Measurements from ENCODE around the gene LCOR.
"Not testable (repeated sequence)": the region's sequence is repeated elsewhere in the genome, so short reads cannot be mapped to it uniquely, and the experiment has no call there.

LCOR gene

DNA sequence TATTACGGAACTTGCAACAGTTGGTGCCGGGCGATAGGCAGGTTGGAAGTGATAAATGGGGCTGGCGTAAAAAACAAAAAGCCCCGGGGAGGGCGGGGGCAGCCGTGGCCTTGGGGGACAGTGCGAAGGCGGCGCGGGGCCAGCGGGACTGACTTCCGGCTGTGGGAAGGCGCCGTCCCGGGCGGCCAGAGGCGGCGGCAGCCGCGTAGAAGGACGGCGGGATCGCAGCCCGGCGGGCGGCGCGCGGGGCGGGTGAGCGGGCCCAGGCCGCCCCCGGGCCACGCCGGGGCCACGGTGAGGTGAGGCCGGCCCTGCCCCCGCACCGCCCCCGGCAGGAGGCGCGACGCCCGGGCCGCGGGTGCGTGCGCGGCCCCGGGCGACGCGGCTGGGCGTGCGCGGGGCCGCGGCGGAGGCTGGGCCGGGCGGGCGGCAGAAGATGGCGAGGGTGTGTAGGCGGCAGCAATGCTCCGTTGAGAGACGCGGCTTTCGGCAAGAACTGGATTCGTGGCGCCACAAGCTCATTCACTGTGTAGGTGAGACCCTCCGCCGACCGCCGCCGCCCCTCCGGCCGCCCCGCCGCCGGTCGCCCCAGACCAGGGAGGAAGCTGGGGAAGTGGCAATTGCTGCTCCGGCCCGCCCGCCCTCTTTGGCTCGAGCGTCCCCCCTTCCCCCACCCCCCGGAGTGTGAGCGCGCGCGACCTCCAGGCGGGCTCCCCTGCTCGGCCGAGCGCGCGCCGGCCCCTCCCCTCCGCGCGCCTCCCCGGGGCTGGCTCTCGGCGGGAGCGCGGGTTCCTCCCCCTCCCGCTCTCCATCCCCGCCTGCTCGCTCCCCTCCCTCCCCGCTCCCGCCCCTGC is at the start of gene LCOR:
Gene LCOR, plus strand, starts transcription at position 432 of the 854 bp plus-strand sequence. CDS start 116,760 bp downstream, outside the sequence.
- FAIRE-seq (peak; percentile 64), DNase-seq (ENCODE audit: insufficient read length, low spot score) (peak; percentile 94)

DNA sequence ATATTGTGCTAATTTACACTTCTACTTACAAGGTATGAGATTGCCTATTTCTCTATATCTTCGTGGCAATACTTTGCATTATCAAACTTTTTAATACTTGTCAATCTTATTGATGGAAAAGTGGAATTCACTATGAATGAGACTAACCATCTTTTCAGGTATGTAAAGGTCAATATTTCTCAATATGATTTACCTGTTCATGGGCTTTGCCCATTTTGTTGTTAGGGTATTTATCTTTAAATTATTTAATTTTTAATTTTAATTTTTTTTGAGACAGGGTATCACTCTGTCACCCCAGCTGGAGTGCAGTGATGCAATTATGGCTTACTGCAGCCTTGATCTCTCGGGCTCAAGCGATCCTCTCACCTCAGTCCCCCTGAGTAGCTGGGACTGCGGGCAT is 47.8 kb upstream of the LCOR start:
- DNase-seq (ENCODE audit: insufficient read length, low spot score) (no peak), FAIRE-seq (no peak)

DNA sequence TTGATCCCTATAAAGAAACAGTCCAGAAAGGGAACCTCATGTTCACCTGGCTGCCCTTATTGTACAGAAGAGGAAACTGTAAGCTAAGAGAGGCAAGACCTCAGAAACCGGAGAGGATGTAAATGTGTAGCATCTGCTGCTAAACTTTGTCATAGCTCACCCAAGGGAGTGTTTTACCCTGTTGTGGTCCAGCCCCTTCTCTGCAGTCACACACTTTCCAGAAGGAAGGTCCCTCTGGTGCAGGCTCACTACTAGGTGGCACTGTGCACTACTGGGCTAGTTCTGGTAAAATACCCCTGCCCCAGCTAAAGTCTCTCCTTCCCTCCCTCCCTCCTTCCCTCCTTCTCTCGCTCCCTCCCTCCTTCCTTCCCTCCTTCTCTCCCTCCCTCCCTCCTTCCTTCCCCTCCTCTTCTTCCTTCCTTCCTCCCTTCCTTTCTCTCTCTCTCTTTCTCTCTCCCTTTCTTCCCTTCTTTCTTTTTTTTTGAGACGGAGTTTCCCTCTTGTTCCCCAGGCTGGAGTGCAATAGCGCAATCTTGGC is 42.5 kb upstream of the LCOR start:
- peak; percentile 36 for DNase-seq (ENCODE audit: insufficient read length, low spot score)
- peak; percentile 87 for FAIRE-seq

DNA sequence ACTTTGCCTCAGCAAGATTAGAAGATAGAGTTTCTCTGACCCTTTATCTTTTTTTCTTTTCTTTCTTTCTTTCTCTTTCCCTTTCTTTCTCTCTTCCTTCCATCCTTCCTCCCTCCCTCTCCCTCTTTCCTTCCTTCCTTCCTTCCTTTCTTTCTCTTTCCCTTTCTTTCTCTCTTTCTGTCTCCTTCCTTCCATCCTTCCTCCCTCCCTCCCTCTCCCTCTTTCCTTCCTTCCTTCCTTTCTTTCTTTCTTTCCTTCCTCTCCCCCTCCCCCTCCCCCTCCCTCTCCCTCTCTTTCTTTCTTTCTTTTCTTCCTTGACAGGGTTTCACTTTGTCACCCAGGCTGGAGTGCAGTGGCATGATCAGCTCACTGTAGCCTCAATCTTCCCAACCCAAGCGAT is 40.2 kb upstream of the LCOR start:
- FAIRE-seq (no peak), DNase-seq (ENCODE audit: insufficient read length, low spot score) (no peak)

DNA sequence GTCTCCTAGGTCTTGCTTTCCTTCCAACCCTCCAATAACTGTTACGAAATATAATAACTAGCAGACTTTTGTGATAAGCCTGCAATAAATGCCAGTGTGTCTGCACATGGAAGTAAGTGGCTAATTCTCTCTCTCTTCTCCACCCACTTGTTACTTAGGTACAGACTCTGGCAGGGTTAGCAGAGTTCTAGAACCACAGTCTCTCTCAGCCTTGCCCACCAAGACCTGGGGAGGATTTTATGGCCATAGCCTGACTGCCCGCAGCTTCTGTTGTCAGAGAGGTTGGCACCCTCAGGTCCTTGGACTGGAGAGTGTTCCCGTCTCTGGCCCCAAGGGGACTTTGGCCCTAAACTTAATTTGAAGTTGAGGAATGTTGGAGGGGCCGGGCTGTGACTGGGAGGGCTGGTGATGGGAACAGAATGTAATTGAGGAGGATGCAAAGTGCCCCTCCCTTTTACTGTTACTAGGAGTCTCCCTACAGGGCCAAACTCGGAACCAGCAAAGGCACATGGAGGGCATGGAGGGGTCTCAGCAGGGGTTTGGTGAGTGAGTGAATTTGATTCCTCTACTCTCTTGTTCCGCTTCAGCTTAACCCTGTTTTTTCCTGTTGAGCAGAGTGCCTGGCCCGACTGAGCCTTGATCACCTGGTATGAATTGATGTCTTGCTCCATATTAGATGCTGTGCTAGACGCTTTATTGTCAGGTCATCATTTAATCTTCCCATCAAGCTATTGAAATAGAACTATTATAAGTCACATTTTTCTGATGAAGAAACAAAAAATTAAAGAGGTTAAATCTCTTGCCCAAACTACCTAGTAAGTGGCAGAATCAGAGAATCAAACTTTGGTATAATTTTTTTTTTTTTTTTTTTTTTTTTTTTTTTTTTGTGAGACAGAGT is 37.0 kb upstream of the LCOR start:
- FAIRE-seq = no peak
- no peak for DNase-seq (ENCODE audit: insufficient read length, low spot score)

DNA sequence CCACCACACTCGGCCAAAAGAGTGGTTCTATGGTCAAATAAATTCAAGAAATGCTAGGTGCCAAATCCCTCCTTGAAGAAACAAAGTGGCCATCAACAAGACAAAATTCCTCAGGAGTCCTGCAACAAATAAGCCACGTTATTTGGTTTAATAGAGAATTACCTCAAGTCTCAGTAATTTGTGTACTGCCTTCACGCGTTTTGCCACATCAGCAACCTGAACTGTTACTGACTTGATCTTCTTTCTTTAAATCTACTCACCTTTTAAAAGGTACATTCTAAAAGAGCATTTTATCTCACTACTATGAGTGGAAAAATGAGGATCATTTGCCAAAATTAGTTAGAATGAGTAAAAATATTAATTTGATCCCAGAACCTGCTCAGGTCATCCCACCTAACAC is 34.6 kb upstream of the LCOR start:
- FAIRE-seq = no peak
- no peak for DNase-seq (ENCODE audit: insufficient read length, low spot score)

DNA sequence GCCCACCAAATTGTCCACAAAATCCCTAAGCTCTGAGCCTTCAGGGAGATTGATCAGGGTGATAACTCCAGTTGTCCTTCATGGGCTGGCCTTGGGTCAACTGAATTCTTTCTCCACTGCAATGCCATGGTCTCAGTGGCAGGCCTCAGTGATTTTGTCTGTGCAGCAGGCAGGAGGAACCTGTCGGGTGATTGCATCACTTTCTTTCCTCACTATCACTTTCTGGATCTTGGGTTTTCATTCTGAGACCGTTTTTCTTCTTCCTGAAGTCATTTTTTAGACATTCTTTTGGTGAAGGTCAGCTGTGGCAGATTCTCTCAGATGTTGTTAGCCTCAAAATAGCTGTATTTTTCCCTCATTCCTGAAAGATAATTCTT is 28.8 kb upstream of the LCOR start:
- DNase-seq (ENCODE audit: insufficient read length, low spot score) (no peak), FAIRE-seq (no peak)

DNA sequence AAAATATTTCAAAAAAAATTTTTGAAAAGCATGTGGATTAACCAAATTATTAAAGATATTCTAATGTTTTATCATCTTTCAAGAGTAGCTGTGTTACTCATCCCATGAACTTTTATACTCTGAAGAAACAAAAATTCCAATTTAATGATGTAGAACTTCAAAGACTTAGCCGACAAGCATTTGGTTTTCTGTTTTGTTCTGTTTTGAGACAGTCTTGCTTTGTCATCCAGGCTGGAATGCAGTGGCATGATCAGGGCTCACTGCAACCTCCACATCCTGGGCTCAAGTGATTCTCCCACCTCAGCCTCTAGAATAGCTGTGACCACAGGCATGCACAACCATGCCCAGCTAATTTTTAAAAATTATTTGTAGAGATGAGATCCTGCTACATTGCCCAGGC is 17.8 kb upstream of the LCOR start:
- DNase-seq (ENCODE audit: insufficient read length, low spot score) (no peak), FAIRE-seq (no peak)

DNA sequence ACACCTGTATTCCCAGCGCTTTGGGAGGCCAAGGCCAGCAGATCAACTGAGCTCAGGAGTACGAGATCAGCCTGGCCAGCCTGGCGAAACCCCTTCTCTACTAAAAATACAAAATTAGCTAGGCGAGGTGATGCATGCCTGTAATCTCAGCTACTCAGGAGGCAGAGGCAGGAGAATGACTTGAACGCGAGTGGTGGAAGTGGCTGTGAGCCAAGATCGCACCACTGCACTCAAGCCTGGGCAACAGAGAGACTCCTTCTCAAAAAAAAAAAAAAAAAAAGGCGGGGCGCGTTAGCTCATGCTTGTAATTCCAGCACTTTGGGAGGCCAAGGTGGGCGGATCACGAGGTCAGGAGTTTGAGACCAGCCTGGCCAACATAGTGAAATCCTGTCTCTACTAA is 13.1 kb upstream of the LCOR start:
- DNase-seq (ENCODE audit: insufficient read length, low spot score); FAIRE-seq: not testable (repeated sequence)

DNA sequence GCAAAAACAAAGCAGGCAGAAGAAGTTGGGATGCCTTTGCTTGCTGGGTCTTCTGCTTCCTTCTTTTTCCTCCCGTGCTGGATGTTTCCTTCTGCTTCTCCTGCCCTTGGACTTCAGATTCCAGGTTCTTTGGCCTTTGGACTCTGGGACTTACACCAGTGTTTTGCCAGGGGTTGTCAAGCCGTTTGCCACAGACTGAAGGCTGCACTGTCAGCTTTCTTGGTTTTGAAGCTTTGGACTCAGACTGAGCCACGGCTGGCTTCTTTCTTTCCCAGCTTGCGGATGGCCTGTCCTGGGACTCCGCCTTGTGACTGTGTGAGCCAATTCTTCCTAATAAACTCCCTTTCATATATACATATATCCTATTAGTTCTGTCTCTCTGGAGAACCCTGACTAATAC is 11.3 kb upstream of the LCOR start:
- no peak for FAIRE-seq
- no peak for DNase-seq (ENCODE audit: insufficient read length, low spot score)

DNA sequence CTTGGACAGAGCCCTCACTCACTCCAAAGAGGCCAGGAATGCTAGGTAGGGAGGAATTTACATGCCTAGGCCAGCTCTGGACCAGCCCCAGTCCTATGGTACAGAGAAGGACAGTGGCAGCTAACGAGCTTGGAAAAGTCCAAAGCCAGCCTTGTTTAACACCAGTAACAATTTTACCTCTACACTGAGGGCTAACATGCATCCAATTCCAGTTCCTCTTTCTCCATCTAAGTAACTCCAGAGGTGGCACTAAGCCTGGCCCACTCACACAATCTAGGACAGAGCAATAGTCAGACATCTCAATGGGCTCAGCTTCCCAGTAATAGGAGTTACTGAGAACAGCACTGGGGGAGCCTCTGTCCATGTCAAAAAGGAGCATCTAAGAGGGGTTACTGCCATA is 5.7 kb upstream of the LCOR start:
- FAIRE-seq (no peak), DNase-seq (ENCODE audit: insufficient read length, low spot score) (no peak)

DNA sequence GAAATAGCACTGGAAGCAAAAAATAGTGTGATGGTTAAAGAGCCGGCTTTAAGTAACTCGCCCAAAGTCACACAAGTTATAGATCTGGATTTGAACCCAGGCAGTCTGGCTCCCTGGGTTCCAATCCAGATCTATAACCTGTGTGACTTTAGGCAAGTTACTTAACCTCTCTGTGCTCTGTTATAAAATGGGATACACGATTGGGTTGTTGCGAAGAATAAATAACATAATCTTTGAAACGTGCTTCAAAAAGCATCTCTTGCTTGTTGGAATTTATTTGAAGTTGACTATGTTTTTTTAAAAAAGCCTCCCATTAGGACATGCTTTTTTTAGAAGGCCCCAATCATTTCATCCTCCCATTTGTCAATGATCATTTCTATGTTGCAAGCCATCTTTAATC is 3.5 kb upstream of the LCOR start:
- FAIRE-seq (no peak), DNase-seq (ENCODE audit: insufficient read length, low spot score) (no peak)

DNA sequence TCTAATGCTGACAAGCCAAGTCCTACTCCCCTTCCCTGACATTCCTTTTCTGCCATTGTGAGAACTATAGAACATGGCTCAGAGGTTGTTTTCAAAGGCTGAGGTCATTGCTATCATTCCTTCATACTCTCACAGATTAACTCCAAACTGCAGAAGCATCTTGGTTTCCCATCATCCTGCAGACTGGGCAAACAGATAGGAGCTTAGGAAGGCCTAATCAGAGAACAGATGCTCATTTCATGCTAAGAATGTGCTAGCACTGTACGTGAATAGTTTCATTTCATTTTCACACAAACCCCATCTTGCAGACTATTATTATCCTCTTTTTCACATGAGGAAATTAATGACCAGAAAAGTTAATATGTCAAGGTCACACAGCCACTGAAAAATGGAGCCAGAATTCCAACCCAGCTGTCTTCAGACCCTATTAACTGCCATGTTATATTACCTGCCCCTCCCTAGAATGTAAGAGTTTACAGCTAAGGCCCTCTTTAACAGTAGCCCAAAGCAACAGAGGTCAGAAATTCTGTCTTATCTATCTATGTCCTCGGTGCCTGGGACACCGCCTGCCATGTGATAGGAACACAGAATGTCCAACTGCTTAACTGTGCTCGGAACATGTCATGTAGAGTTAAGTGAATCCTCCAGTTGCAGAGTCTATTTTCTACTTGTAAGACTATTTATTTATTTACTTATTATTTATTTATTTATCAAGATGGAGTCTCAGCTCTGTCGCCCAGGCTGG is 2.9 kb upstream of the LCOR start:
- no peak for FAIRE-seq

DNA sequence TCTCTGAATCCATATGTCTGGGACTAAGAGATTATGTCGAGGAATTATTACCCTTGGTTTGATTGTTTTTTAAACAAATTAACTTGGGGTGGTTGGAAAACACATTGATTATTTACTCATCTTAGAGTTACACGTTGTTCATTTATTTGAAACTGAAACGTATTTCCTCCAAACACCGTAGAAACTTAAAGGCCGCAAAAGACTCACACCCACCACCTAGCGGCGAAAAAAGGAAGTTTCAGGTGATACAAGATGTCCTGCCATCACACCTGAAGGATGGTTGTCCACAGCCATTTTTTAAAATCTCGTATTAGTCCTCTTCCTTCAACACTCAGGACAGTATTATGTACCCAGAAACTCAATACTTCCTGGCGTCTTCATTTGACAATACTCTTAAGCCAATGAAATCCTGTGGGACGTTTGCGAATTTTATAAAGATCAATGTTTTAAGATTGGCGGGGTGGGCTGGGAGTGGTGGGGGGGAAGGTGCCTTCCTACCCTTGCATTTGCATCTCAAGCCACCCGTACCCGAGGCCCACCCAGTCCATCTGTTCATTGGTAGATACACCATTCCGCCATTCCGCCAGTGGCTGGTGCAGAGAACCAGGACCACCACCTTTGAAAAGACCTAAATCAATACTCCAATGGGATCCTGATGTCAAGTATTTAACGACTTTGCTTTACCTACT is 1.4 kb upstream of the LCOR start:
- DNase-seq (ENCODE audit: insufficient read length, low spot score) = peak; percentile 51
- peak; percentile 96 for FAIRE-seq

More for the DNA sequence above, 2.9 kb upstream of the LCOR start:
- no peak for DNase-seq (ENCODE audit: insufficient read length, low spot score)

DNA sequence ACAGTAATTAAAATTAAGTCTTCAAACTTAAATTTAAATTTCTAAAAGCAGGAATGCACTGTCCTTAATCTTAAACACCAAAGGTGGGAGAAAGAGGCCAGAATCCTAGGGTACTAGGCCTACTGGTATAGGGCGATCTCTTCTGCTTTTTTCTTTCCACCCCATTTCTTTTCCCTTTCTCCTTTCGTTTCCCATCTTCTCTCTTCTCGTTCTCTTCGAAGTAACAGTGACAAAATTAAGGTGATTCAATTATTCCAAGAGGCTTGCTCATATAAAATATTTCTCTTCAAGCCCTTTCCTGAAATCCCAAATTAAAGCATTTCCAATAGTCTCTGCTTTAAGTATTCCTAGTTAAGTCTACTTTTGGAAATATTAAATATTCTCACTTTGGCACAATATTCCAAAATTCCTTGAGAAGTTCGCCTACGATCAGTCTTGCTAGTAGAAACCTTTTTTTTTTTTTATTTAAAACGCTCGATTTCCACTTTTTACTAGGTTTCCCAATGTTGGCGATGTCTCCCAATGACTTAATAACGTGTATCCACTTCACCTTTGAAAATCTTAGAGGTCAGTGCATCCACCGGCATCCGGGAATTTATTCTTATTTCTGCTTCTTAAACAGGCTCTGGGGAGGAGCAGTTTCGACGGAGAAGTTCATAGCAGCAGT is 765 bp upstream of the LCOR start:
- no peak for DNase-seq (ENCODE audit: insufficient read length, low spot score)
- FAIRE-seq = peak; percentile 69

DNA sequence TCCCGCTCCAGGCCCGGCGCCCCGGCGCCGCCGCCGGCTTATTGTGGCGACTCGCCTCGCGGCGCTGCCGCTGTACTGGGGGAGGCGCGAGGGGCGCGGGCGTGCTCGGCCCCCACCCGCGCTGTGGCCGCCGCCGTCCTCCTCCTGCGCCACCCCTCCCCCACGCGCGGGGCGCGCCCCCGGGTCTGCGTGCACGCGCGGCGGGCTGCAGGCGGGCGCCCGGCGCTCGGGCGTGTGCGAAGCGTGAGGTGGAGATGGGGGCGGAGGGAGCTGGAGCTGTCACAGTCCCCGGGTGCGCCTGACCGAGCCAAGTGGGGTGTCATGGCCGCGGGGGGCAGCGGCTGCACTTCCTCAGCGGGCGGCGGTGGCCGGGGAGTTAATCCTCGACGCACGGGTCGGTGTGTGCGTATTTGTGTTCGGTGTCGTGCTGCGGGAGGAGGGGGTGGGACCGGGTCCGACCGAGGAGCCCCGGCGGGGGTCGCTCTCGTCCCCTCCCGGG is 672 bp downstream of the LCOR start:
- FAIRE-seq (peak; percentile 28), DNase-seq (ENCODE audit: insufficient read length, low spot score) (peak; percentile 88)

DNA sequence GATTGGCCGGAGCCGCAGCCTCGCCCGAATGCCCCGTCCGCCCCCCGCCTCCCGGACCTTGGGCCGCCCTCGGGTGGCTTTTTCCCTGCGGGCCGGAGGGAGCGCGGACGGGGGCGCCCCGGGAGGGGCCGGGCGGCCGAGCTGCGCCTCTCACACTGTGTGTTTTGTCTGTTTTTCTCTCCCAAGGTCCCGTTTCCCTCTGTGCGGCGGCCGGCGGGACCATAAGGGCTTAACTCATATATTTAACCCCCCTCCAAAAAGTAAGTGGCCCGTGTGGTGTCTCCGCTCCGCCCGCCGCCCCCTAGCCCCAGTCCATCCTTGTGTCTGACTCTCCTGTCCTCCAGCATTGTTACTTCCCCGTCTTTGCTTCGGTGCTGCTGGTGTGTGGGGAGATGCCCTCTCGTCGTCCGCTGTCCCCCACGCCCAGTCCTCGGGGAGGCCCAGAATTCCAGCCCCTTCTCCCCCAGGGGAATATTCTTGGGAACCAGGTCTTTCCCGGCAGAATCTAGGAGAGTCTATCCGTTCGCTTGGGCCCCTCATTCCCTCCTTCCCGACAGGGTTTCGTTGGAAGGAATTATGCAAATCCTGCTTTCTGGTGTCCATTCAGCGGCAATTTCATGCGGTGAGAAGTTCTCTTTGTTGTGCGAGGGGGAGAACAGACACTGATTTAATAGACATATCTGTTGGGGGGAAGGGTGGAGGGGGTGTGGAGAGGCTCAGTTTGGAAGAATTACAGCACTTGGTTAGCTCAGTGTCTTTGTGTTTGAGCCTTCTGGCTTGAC is 1.3 kb downstream of the LCOR start:
- DNase-seq (ENCODE audit: insufficient read length, low spot score) = no peak
- no peak for FAIRE-seq

DNA sequence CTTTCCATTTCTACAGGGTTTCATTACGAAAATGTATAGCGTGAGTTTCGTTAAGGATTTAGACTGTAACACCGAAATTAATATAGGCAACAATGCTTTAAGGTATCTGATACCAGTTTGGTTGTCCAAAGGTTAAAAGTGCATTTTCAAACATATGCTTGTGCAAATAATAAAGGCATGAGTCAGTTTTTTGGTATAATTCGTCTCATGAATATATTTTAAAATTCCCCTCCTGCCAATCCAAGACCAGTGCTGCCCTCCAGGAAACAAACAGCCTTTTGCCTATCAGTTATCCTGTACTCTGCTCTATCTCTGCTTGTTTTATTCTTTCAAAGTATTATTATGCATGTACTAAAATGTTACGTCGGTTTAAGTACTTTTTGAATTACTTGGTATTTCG is 2.0 kb downstream of the LCOR start:
- peak; percentile 77 for FAIRE-seq
- no peak for DNase-seq (ENCODE audit: insufficient read length, low spot score)

DNA sequence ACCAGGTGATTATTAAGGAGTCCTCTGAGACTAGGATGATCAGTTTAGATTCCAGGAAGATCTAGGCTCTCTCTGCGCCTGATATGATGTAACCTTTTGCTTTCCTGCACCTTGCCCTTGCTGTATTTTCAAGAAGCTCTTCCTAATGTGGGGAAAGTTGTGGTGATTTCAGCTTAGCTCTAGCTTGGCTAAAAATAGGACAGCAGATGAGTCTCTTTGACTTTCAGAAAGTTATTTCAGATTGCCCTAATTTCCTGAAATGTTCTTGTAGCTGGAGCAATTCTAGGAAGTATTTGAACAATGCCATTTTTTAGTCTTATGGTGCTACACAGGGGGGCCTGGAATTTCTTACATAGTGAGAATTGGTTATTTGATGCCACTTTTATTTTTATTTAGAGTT is 3.8 kb downstream of the LCOR start:
- no peak for DNase-seq (ENCODE audit: insufficient read length, low spot score)
- FAIRE-seq = peak; percentile 88
